GM12875 (cell line): ENCODE results near the gene DUOX1.

Experiments used
- H3K4me3 ChIP-seq: one replicate; pipeline ENCODE4 v1.5.1; 2011; ENCODE audit warnings: low read depth, low read length, control low read depth
- TF ChIP-seq, protein P1 (sequence below): IDR thresholded peaks from 2 replicates; pipeline ENCODE4 v1.5.1; 2011; ENCODE audit warnings: low read depth, mild to moderate bottlenecking, control low read depth, inconsistent platforms, low read length, moderate library complexity, borderline replicate concordance; ENCODE audit not compliant: insufficient read depth

Gene DUOX1

DNA sequence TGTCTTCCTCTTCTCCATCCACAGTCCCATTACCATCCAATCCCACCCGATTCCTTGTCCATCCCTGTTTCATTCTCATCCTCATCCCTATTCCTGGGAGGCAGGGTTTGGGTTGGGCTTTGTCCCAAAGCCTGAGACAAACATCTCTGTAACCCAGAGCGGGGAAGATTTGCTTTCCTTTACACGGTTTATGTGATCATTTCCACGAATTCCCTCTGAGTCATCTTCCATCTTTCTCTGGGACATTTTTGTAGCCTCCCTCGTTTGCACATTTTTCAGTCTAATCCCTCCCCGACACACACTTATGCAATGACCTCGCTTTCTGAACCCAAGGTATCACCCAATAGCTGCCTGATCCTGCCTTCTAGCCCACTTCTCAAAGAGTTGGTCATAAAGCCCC lies 38.6 kb upstream of the DUOX1 start:
- H3K4me3 ChIP-seq, result no peak overlapping the region
- TF ChIP-seq, protein P1, sequence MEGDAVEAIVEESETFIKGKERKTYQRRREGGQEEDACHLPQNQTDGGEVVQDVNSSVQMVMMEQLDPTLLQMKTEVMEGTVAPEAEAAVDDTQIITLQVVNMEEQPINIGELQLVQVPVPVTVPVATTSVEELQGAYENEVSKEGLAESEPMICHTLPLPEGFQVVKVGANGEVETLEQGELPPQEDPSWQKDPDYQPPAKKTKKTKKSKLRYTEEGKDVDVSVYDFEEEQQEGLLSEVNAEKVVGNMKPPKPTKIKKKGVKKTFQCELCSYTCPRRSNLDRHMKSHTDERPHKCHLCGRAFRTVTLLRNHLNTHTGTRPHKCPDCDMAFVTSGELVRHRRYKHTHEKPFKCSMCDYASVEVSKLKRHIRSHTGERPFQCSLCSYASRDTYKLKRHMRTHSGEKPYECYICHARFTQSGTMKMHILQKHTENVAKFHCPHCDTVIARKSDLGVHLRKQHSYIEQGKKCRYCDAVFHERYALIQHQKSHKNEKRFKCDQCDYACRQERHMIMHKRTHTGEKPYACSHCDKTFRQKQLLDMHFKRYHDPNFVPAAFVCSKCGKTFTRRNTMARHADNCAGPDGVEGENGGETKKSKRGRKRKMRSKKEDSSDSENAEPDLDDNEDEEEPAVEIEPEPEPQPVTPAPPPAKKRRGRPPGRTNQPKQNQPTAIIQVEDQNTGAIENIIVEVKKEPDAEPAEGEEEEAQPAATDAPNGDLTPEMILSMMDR, result no peak

DNA sequence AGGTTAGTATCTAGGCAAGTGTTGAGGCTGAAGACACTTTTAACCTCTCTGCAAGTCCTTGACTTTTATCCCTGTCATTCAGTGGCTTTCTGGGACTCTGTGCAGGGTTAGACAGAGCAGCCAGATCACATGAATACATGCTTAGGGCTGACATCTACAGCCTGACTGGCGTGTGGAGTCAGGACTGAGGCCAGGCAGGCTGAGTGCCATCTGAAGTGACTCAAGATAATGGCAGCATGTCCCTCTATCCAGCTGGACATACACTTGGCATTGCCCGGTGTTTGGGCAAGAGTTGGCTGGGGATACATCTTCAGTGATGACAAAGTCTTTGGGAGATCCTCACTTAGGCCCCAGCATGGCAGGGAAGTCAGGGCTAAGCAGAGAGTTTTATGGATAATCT lies 38.2 kb upstream of the DUOX1 start:
- TF ChIP-seq, protein P1, result no peak
- no peak overlapping the region for H3K4me3 ChIP-seq

DNA sequence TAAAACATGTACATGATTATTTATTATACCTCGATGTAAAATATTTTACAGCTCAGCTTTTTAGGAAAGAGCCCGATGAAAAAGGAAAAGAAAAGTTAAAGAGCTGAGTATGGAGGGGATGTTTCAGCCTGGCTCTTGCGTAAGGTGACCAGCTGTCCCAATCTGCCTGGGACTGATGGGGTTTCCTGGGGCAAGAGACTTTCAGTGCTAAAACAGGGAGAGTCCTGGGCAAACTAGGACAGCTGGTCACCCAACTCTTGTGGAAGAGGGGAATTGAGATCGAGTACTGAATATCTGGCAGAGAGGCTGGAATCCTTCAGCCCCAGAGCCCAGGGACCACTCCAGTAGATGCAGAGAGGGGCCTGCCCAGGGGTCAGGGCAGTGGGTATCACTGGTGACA lies 36.8 kb upstream of the DUOX1 start:
- no peak overlapping the region for H3K4me3 ChIP-seq
- TF ChIP-seq, protein P1, result no peak

DNA sequence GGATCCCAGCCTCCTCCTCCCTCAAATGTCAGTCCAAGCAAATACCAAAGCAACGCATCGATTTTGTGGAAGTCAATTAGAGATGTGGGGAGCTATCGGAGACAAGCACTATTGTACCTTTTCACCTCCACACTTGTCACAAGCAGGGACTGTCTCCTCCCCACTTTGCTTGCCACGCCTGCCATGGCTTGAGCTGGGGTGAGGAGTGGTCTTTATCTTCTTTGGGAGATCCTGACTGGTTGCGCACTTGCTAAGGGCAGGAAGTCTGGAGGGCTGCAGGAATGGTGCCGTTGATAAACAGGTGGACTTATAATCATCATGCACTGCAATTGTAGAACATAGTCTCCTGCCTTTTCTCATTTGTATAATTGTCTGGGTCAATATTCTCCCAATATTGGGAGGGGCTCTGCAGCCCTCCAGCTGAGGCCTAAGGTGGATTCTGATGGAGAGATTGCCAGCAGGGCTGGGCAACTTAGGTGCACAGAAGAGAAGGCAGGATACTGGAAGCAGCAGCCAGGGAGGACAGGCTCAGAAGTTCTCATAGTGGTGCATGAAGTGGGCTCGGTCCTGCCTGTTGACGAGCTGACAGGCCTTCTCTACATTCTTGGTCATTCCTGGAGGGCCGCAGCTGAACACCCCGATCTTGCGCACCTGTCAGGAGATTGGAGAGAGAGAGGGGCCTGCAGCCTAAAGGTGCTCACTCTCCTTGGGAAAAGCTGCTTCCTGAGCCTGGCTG lies 36.0 kb upstream of the DUOX1 start:
- no peak overlapping the region for H3K4me3 ChIP-seq
- TF ChIP-seq, protein P1, result no peak

DNA sequence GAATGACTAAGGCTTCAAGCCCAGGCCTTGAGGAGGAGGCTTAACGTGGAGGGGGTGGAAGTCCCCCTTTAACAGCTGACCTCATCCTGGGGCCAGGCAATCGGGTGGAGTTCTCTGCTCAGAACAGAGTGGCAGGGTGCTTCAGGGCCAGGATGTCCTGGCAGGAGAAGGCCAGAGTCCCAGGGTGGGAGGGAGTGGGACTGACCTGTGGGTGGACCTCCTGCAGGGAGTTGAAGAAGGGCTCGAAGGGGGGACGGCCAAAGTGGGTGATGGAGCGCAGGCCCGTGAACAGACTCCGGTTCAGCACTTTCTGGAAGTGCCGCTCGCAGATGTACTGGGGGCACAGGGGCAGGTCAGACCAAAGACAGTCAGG lies 35.5 kb upstream of the DUOX1 start:
- TF ChIP-seq, protein P1, result no peak
- no peak overlapping the region for H3K4me3 ChIP-seq

DNA sequence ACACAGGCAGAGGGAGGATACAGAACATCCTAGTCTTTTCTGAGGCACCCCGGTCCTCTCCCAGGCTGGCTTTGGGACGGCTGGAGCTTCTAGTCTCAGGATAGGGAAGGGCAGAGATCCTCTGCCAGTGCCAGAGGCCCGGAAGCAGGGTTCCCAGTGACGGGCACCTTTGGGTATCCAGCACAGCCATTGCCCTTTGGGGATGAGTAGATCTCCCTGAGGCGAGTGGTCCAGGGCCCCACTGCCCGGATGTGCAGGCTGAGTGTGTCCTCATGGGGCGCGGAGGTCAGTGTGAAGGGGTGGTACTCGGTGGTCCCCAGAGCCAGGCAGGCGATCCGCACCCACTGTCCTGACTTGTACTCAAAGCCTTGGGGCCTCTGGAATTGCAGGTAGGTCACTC lies 34.1 kb upstream of the DUOX1 start:
- TF ChIP-seq, protein P1, result no peak
- H3K4me3 ChIP-seq, result no peak overlapping the region

DNA sequence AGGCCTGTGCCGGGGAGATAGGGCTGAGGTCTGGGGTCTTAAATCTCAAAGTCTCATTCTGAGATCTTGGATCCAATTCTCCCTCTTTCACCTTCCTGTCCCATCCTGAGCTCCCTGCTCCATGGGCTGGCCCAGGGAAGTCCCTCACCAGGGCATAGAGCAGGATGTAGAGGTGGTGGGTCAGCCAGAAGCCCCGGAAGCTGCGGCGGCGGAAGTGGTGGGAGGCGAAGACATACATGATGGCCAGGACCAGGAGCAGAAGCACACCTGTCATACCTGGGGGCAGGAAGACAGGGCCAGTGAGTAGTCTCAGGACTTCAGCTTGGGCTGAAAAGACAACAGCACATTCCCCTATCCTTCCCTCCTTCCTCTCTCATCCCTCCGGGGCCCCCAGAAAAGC lies 32.3 kb upstream of the DUOX1 start:
- TF ChIP-seq, protein P1, result no peak
- no peak overlapping the region for H3K4me3 ChIP-seq
